ENCODE data around the gene KANSL1L.
A peak's percentile ranks its signal among the peaks of the same experiment; 100 is the strongest.

DNA sequence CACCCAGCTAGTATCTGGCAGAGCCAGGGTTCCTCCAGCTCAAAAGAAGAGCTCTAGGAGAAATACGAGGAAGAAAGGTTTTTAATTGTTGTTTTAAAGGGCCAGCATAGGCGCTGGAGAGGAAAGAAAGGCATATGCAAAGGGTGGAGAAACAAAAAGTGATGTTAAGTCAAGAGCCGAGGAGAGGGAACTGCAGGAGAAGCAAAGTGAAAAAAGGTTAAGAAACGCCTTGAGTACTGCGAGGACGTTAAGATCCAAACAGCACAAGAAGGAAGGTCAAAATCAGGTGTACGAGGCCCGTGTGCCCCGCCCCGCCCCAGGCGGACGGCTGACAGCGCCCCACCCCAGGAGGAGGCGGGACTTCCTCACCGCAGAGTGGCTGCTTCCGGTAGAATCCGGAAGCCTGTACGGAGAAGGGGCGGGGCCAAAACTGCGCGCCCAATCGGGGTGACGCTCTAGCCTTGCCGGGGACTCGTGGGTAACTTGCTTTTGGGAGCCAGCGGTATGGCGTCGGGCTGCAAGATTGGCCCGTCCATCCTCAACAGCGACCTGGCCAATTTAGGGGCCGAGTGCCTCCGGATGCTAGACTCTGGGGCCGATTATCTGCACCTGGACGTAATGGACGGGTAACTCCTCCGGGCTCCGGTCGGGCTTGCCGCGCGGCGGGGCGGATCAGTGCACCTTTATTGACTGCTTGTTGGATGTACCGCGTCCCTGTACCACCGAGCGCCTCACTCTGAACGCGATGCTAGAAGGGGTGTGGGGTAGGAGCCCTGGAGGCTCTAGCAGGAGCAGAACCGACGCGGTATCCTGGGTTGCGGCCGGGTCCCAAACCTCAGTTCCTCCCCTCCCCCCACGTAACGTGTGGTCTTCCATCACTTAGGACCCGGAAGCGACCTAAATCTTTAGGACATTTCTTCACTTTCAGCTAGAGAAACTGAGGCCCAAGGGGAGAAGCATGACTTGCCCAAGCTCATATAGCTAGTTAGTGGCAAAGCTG, 168.8 kb downstream of the KANSL1L start, which contains the start of gene RPE:
- no peak for TF ChIP-seq POLR2AphosphoS2 (conservative IDR thresholded peaks at IDR 0.05; ENCODE audit: low read length)
- TF ChIP-seq RCOR1 (IDR thresholded peaks at IDR 0.05; ENCODE audit: low read depth, low read length) = no peak
- no peak for TF ChIP-seq RFX5 (IDR thresholded peaks at IDR 0.05)
- TF ChIP-seq EP300 (IDR thresholded peaks at IDR 0.05) = no peak
- TF ChIP-seq, protein P1, sequence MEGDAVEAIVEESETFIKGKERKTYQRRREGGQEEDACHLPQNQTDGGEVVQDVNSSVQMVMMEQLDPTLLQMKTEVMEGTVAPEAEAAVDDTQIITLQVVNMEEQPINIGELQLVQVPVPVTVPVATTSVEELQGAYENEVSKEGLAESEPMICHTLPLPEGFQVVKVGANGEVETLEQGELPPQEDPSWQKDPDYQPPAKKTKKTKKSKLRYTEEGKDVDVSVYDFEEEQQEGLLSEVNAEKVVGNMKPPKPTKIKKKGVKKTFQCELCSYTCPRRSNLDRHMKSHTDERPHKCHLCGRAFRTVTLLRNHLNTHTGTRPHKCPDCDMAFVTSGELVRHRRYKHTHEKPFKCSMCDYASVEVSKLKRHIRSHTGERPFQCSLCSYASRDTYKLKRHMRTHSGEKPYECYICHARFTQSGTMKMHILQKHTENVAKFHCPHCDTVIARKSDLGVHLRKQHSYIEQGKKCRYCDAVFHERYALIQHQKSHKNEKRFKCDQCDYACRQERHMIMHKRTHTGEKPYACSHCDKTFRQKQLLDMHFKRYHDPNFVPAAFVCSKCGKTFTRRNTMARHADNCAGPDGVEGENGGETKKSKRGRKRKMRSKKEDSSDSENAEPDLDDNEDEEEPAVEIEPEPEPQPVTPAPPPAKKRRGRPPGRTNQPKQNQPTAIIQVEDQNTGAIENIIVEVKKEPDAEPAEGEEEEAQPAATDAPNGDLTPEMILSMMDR (IDR thresholded peaks at IDR 0.05) = no peak
- TF ChIP-seq POLR2A (IDR thresholded peaks at IDR 0.05; ENCODE audit: low read length) = peak; percentile 61
- TF ChIP-seq RNF2 (IDR thresholded peaks at IDR 0.05; ENCODE audit: borderline replicate concordance, low read depth) = no peak
- no peak for TF ChIP-seq ZNF302 (CRISPR knock-in tag; IDR thresholded peaks at IDR 0.05)
- TF ChIP-seq RAD21 (conservative IDR thresholded peaks at IDR 0.05 in 1 of 2, IDR thresholded peaks at IDR 0.05 in 1 of 2) = no peak
- no peak for TF ChIP-seq TP53 (CRISPR knock-in tag; IDR thresholded peaks at IDR 0.05)
- no peak for TF ChIP-seq SMC3 (IDR thresholded peaks at IDR 0.05)
- TF ChIP-seq MAZ (IDR thresholded peaks at IDR 0.05; ENCODE audit: borderline replicate concordance, low read depth, low read length) = no peak
- no peak for TF ChIP-seq BHLHE40 (IDR thresholded peaks at IDR 0.05; ENCODE audit: low read depth, low read length)
- no peak for TF ChIP-seq CBX8 (IDR thresholded peaks at IDR 0.05)

Data from A549 (cell line).